Measurements from ENCODE around the gene SF3A2.
"Not testable (repeated sequence)": the region's sequence is repeated elsewhere in the genome, so short reads cannot be mapped to it uniquely, and the experiment has no call there.

GRCh38 chr19:2281265-2282061, 44.8 kb downstream of the SF3A2 start:
- not testable (repeated sequence) for TF ChIP-seq CHD4 (IDR thresholded peaks at IDR 0.05); DPF2 (IDR thresholded peaks at IDR 0.05); NFYB (IDR thresholded peaks at IDR 0.05; ENCODE audit: insufficient read depth, low read depth, low read length); POLR2AphosphoS5 (IDR thresholded peaks at IDR 0.05; ENCODE audit: low read length); POLR2A (IDR thresholded peaks at IDR 0.05; ENCODE audit: low read depth, low read length)
- TF ChIP-seq, protein P1, sequence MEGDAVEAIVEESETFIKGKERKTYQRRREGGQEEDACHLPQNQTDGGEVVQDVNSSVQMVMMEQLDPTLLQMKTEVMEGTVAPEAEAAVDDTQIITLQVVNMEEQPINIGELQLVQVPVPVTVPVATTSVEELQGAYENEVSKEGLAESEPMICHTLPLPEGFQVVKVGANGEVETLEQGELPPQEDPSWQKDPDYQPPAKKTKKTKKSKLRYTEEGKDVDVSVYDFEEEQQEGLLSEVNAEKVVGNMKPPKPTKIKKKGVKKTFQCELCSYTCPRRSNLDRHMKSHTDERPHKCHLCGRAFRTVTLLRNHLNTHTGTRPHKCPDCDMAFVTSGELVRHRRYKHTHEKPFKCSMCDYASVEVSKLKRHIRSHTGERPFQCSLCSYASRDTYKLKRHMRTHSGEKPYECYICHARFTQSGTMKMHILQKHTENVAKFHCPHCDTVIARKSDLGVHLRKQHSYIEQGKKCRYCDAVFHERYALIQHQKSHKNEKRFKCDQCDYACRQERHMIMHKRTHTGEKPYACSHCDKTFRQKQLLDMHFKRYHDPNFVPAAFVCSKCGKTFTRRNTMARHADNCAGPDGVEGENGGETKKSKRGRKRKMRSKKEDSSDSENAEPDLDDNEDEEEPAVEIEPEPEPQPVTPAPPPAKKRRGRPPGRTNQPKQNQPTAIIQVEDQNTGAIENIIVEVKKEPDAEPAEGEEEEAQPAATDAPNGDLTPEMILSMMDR (IDR thresholded peaks at IDR 0.05 in 2 of 3, conservative IDR thresholded peaks at IDR 0.05 in 1 of 3; ENCODE audit: control insufficient read depth in 2 of 3, extremely low read depth in 1 of 3, insufficient read depth in 1 of 3, low read depth in 3 of 3, low read length in 3 of 3), result not testable (repeated sequence)
